Stomach (tissue), 9 donors: Measurements from ENCODE around the gene UNC119B. TPM values are rescaled to one million over a fixed set of nuclear protein-coding genes. Genes with fewer than 3 reads are reported as not detected.

Source experiments
- DNase-seq, 2 donors: peaks; one replicate each; pipeline versions ENCODE4 v3.0.0 to v3.0.0-alpha.2; 2013 to 2019
- H3K27ac ChIP-seq, 5 donors: fragments of 200-600 bp in 4 of 5; sonication (generic) in 4 of 5; one replicate each; pipeline ENCODE4 v1.5.1; 2013 to 2019; ENCODE audit warnings: mild to moderate bottlenecking in 1 of 5, moderate library complexity in 1 of 5
- H3K27me3 ChIP-seq, 3 donors: fragments of 200-600 bp; sonication (generic); one replicate each; pipeline ENCODE4 v1.5.1; 2017 to 2019; ENCODE audit warnings: mixed run types in 1 of 3
- H3K36me3 ChIP-seq, 4 donors: fragments of 200-600 bp; sonication (generic); 1 replicate in 3 of 4; 2 replicates in 1 of 4; pipeline ENCODE4 v1.5.1; 2016 to 2019
- H3K4me1 ChIP-seq, 4 donors: fragments of 200-600 bp; sonication (generic); one replicate each; pipeline ENCODE4 v1.5.1; 2016 to 2019
- H3K4me3 ChIP-seq, 4 donors: fragments of 200-600 bp; sonication (generic) in 3 of 4; one replicate each; pipeline ENCODE4 v1.5.1; 2016 to 2019; ENCODE audit warnings: mild to moderate bottlenecking in 1 of 4
- H3K9me3 ChIP-seq, 4 donors: fragments of 200-600 bp; sonication (generic); one replicate each; pipeline ENCODE4 v1.5.1; 2016 to 2019
- EP300 ChIP-seq: sonication (generic); formaldehyde crosslinking; IDR thresholded peaks from one replicate; pipeline ENCODE4 v1.6.1; 2017; ENCODE audit warnings: antibody characterized with exemption
- POLR2A ChIP-seq, 4 donors: fragments of 450-650 bp; IDR thresholded peaks; one replicate each; pipeline ENCODE4 v1.6.1; 2016; ENCODE audit warnings: antibody characterized with exemption in 4 of 4, control low read depth in 2 of 4, mild to moderate bottlenecking in 1 of 4, moderate library complexity in 1 of 4
- POLR2AphosphoS5 ChIP-seq, 3 donors: sonication (generic); formaldehyde crosslinking; IDR thresholded peaks; one replicate each; pipeline ENCODE4 v1.6.1; 2016; ENCODE audit warnings: antibody characterized with exemption in 3 of 3
- WGBS, 5 donors: extraction: QIAGEN DNeasy Blood & Tissue Kit in 3 of 5; methylation state at CpG; one replicate each; pipeline versions ENCODE4 v1.1.5 to v1.1.7; 2013 to 2018; 5-methylcytosine and 5-hydroxymethylcytosine counted together
- intact Hi-C: fragments of 100-400 bp; cut with DNase I; formaldehyde crosslinking; loops from one replicate; pipeline ENCODE4 v1.15.1; 2023; ENCODE audit warnings: low total_unique reads
- polyA plus RNA-seq, 3 donors: library from polyadenylated mRNA; stranded (reverse); fragments of 200-250 nt; gene quantifications; one replicate each; pipeline ENCODE4 v1.2.3, GENCODE V29; 2013
- total RNA-seq, 5 donors: library from RNA; depleted of rRNA; stranded (reverse); fragments of >200 nt; gene quantifications; one replicate each; pipeline versions ENCODE4 v1.1.0 to v1.2.3, GENCODE V29; 2014 to 2016
- TF ChIP-seq, protein P1 (sequence below), 7 experiments: fragments of 450-650 bp in 4 of 7; fragments of 200-600 bp in 3 of 7; sonication (generic) in 3 of 7; IDR thresholded peaks; one replicate each; pipeline ENCODE4 v1.5.1; 2016 to 2019; ENCODE audit warnings: antibody characterized with exemption in 7 of 7, control low read depth in 2 of 7, mild to moderate bottlenecking in 1 of 7
- donor health status: healthy with polysubstance abuse.
- donor health status: Bipolar disorder and iron deficiency.
- donor health status: healthy.

UNC119B gene
- total and polyA plus RNA-seq, 8 donors, result 8.2 to 26.8 (median 15.1) TPM

DNA sequence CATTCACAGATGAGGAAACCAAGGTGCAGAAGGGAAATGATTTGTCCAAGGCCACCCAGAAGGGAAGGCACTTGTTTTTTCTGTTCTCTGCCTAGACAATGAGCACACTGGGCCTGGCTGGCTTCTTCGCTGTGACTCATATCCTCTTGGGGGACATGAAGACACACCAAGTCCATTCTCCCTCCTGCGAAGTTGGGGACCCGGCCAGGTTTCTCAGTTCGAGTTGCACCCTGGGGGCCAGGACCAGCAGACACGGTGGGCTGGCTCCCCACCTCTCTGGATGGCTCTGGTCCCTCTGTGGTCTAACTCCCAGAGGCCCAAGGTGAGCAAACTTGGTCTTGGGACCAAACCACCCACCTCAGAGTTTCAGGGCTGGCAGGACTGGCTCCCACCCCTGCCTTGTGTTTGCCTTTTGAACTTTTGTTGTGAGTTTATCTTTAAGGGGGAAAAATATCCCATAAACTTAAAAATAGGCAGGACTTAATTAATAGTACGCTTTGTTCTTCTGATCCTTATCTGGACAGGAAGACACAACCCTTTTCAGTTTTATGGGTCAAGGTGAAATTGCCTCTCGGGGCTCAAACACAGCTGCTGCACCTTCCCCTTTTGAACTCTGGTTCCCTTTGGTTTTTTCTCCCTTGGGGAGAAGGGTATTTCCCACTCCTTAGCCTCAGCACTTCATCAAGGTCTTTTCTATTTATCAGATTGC is 32.3 kb upstream of the UNC119B start:
- H3K4me3 ChIP-seq, result no peak overlapping the region
- no peak for DNase-seq
- H3K4me1 ChIP-seq, result peaks cover 0 to 9% (median 0%) of the 10 kb centered on the region in 4 donors
- TF ChIP-seq, protein P1, sequence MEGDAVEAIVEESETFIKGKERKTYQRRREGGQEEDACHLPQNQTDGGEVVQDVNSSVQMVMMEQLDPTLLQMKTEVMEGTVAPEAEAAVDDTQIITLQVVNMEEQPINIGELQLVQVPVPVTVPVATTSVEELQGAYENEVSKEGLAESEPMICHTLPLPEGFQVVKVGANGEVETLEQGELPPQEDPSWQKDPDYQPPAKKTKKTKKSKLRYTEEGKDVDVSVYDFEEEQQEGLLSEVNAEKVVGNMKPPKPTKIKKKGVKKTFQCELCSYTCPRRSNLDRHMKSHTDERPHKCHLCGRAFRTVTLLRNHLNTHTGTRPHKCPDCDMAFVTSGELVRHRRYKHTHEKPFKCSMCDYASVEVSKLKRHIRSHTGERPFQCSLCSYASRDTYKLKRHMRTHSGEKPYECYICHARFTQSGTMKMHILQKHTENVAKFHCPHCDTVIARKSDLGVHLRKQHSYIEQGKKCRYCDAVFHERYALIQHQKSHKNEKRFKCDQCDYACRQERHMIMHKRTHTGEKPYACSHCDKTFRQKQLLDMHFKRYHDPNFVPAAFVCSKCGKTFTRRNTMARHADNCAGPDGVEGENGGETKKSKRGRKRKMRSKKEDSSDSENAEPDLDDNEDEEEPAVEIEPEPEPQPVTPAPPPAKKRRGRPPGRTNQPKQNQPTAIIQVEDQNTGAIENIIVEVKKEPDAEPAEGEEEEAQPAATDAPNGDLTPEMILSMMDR (IDR thresholded peaks at IDR 0.05), result no peak
- TF ChIP-seq EP300 (no peak), POLR2A (IDR thresholded peaks at IDR 0.05) (no peak), POLR2AphosphoS5 (IDR thresholded peaks at IDR 0.05) (no peak)
- 41 to 72% (median 52%) methylated on average over 7 of the region's 7 CpGs for WGBS, 5 donors
- H3K36me3 ChIP-seq, result no peaks in the 10 kb centered on the region
- H3K9me3 ChIP-seq, result no peaks in the 10 kb centered on the region
- peak overlapping the region in 2 of 5 donors; percentile 31 to 51 for H3K27ac ChIP-seq
- no peaks in the 10 kb centered on the region for H3K27me3 ChIP-seq
- intact Hi-C loops, result no loop called here

DNA sequence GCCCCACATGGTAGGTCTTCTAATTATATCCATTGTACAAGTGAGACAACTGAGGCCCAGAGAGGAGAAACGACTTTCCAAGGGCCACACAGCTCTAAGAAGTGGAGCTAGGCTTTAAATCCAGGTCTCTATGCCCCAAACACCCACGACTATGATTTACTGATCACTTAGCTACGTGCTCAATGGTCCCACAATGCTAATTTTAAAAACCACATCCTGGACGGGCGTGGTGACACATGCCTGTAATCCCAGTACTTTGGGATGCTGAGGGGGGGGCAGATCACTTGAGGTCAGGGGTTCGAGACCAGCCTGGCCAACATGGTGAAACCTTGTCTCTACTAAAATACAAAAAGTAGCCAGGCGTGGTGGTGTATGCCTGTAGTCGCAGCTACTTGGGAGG is 31.7 kb upstream of the UNC119B start:
- intact Hi-C loops, result no loop called here
- peaks cover 0 to 9% (median 0%) of the 10 kb centered on the region in 4 donors for H3K4me1 ChIP-seq
- TF ChIP-seq EP300 (no peak), POLR2AphosphoS5 (IDR thresholded peaks at IDR 0.05) (no peak), POLR2A (IDR thresholded peaks at IDR 0.05) (no peak)
- TF ChIP-seq, protein P1 (IDR thresholded peaks at IDR 0.05), result no peak
- H3K4me3 ChIP-seq, result no peak overlapping the region
- no peak overlapping the region for H3K27ac ChIP-seq
- H3K27me3 ChIP-seq, result no peaks in the 10 kb centered on the region
- H3K9me3 ChIP-seq, result no peaks in the 10 kb centered on the region
- WGBS, 5 donors, result 63 to 74% (median 73%) methylated on average over 8 of the region's 8 CpGs
- no peaks in the 10 kb centered on the region for H3K36me3 ChIP-seq
- no peak for DNase-seq

GRCh38 chr12:120680165-120680738 is 30.0 kb upstream of the UNC119B start:
- intact Hi-C loops, result no loop called here
- Histone ChIP-seq H3K4me3 (no peak overlapping the region), H3K9me3 (no peaks in the 10 kb centered on the region), H3K27ac (no peak overlapping the region), H3K4me1 (peaks cover 0 to 9% (median 0%) of the 10 kb centered on the region in 4 donors), H3K27me3 (no peaks in the 10 kb centered on the region), H3K36me3 (no peaks in the 10 kb centered on the region)
- TF ChIP-seq POLR2AphosphoS5 (IDR thresholded peaks at IDR 0.05), result no peak
- no peak for DNase-seq
- WGBS, 5 donors, result 53 to 68% (median 62%) methylated on average over 4 to 5 of the region's 5 CpGs

DNA sequence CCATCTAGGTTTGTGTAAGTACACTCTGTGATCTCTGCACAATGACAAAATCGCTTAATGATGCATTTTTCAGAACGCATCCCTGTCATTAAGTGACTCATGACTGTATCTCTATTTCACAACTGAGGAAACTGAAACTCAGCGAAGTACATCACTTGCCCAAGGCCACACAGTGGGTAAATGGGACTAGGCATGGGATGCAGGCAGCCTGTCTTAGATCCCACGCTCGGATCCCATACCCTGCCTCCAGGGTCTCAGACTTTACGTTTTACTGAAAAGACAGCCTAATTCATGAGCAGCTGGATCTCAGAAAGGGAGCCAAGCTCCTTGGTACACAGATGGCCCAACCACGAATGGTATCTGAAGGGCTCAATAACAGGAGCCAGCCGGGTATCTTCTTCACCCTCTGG is 25.7 kb upstream of the UNC119B start:
- no peak for DNase-seq
- H3K4me3 ChIP-seq, result no peak overlapping the region
- no peaks in the 10 kb centered on the region for H3K27me3 ChIP-seq
- no peaks in the 10 kb centered on the region for H3K36me3 ChIP-seq
- H3K4me1 ChIP-seq, result peaks cover 16 to 30% (median 29%) of the 10 kb centered on the region in 4 donors
- WGBS, 5 donors, result 63 to 81% (median 76%) methylated on average over 8 of the region's 8 CpGs
- intact Hi-C loops, result no loop called here
- TF ChIP-seq POLR2A (IDR thresholded peaks at IDR 0.05) (no peak), EP300 (no peak), POLR2AphosphoS5 (IDR thresholded peaks at IDR 0.05) (no peak)
- TF ChIP-seq, protein P1 (IDR thresholded peaks at IDR 0.05), result no peak
- H3K27ac ChIP-seq, result peak overlapping the region in 2 of 5 donors; percentile 4 to 96
- H3K9me3 ChIP-seq, result no peaks in the 10 kb centered on the region

- no peaks in the 10 kb centered on the region for H3K27me3 ChIP-seq
- TF ChIP-seq POLR2A (IDR thresholded peaks at IDR 0.05) (no peak), EP300 (no peak), POLR2AphosphoS5 (IDR thresholded peaks at IDR 0.05) (no peak)
- TF ChIP-seq, protein P1 (IDR thresholded peaks at IDR 0.05), result no peak
- DNase-seq, result no peak
- intact Hi-C loops, result no loop called here
- H3K4me1 ChIP-seq, result peaks cover 26 to 39% (median 37%) of the 10 kb centered on the region in 4 donors
- H3K36me3 ChIP-seq, result no peaks in the 10 kb centered on the region
- H3K4me3 ChIP-seq, result no peak overlapping the region
- peak overlapping the region in 2 of 5 donors; percentile 89 to 96 for H3K27ac ChIP-seq
- WGBS, 5 donors, result 58 to 67% (median 62%) methylated on average over 3 of the region's 3 CpGs
- no peaks in the 10 kb centered on the region for H3K9me3 ChIP-seq
These were observed 24.7 kb upstream of the UNC119B start for GRCh38 chr12:120685522-120685921.
